Omental fat pad (tissue), 4 donors: ENCODE results near the gene PRIMPOL. TPM values are rescaled to one million over a fixed set of nuclear protein-coding genes. Genes with fewer than 3 reads are reported as not detected.
A peak's percentile ranks its signal among the peaks of the same experiment; 100 is the strongest.
"Not testable (repeated sequence)": the region's sequence is repeated elsewhere in the genome, so short reads cannot be mapped to it uniquely, and the experiment has no call there.

Experiments
- ATAC-seq: fragments of 150-250 bp; one replicate; pipeline ENCODE4 v1.9.1; 2016; ENCODE audit warnings: mild to moderate bottlenecking, moderate library complexity; ENCODE audit not compliant: low FRiP score
- DNase-seq: peaks from one replicate; pipeline ENCODE4 v3.0.0-alpha.2; 2019; ENCODE audit warnings: low spot score
- total RNA-seq, 4 donors: library from RNA; depleted of rRNA; stranded (reverse); fragments of >200 nt; gene quantifications; one replicate each; pipeline ENCODE4 v1.1.0, GENCODE V29; 2016
- TF ChIP-seq, protein P1 (sequence below), 3 donors: fragments of 450-650 bp; IDR thresholded peaks; one replicate each; pipeline ENCODE4 v1.5.1; 2016 to 2017; ENCODE audit warnings: antibody characterized with exemption in 3 of 3, mild to moderate bottlenecking in 3 of 3, moderate library complexity in 2 of 3

Gene PRIMPOL
- total RNA-seq, 4 donors from 2014 or later = 8.2 to 23.0 (median 13.7) TPM

DNA sequence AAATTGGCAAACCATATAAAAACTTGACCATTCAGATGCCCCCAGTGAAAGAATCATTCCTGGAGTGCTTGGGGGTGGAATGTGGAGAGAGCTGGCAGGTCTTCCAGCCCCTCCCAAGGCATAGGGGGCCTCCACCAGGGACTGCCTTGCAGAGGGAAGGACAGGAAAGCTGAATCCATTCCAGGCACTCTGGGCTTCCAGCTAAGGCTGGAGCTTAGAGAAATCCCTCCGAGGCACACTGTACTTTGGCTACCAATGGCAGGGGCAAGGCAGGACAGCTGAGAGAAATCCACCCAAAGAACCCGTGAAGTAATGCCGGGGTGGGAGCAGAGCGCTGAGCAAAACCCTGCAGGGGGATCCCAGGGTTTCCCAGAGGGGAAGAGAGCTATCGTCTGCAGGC, 80.4 kb downstream of the PRIMPOL start:
- ATAC-seq (no peak), DNase-seq (no peak)
- TF ChIP-seq, protein P1, sequence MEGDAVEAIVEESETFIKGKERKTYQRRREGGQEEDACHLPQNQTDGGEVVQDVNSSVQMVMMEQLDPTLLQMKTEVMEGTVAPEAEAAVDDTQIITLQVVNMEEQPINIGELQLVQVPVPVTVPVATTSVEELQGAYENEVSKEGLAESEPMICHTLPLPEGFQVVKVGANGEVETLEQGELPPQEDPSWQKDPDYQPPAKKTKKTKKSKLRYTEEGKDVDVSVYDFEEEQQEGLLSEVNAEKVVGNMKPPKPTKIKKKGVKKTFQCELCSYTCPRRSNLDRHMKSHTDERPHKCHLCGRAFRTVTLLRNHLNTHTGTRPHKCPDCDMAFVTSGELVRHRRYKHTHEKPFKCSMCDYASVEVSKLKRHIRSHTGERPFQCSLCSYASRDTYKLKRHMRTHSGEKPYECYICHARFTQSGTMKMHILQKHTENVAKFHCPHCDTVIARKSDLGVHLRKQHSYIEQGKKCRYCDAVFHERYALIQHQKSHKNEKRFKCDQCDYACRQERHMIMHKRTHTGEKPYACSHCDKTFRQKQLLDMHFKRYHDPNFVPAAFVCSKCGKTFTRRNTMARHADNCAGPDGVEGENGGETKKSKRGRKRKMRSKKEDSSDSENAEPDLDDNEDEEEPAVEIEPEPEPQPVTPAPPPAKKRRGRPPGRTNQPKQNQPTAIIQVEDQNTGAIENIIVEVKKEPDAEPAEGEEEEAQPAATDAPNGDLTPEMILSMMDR (IDR thresholded peaks at IDR 0.05) = no peak

DNA sequence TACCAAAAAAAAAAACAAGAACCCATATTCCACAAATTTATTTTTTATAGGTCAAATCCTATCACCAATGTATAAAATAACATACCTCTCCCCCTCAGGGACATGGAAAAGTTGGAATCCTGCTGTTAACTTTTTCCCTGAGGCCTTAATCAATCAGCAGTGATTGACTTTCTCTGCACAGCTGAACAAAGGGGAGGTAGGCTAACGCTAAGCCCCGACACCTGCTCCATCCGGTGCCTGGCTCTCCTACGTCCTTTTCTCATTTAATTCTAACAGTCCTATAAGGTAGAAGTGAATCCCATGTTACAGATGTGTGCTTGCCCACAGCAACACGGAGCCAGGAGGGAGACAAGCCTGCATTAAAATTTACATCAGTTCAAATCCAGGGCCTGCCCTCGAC, 81.5 kb downstream of the PRIMPOL start:
- ATAC-seq (no peak), DNase-seq (no peak)
- TF ChIP-seq, protein P1 (IDR thresholded peaks at IDR 0.05) = no peak

DNA sequence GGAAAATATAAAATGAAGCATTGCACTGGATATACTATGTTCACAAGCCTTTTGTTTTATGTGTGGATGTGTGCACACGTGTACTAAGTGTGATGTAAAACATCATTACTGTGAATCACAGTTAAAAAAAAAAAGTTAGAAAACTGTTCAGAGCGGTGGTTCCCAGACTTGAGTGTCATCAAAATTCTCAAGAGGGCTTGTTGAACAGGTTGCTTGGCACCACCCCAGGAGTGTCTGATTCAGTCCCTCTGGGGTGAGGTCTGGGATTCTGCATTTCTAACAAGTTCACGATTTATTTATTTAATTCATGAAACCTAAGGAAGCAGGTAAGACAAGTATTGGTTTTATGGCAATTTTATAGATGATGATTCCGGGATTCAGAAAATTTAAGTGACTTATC, 82.6 kb downstream of the PRIMPOL start:
- no peak for DNase-seq
- no peak for ATAC-seq

DNA sequence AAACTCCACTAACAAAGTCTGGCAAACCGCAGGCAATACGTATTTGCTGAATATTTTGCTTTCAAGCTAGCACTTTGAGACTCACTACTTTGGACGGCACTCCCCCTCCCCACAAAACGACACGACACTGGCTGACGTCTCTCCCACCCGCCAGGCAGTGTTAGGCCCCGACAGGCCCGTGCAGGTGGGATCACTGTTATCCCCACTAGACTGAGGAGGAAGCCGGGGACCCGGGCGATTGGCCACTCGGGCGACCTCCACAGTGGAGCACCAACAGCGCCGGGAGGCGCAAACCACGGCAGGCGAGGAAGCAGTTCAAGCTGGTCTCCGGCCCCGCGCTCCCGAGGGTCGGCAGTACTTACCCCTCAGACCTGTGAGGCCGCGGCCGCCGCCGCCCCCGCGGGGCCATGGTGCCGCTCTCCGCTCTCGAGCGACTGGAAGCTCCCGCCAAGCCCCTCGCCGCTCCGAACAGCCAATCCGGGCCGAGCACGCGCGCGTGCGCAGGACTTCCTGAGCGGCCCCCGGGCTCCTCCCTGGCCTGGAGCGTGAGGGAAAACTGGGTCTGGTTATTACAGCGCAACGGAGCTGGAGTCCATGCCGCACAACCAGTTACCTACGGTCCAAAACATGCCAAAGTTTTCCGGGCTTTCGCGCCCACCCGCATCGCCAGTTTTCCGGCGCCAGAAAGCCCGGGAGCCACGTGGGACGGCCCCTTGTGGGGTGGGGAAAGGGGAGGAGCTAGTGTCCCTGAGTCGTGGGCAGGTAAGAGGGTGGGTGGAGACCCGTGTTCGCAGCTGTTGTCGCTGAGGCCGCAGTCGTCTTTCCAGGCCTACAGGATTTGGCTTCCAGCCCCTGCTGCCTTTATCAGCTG, 84.4 kb downstream of the PRIMPOL start, which contains the start of gene CENPU:
CENPU (minus strand) TSS at position 443 of the 871 bp plus-strand sequence; CDS start at position 409, 34 bp downstream.
- TF ChIP-seq, protein P1 (IDR thresholded peaks at IDR 0.05) = no peak
- peak; percentile 69 for DNase-seq
- peak; percentile 100 for ATAC-seq

More for the DNA sequence above, 82.6 kb downstream of the PRIMPOL start:
- TF ChIP-seq, protein P1 (IDR thresholded peaks at IDR 0.05) = no peak

DNA sequence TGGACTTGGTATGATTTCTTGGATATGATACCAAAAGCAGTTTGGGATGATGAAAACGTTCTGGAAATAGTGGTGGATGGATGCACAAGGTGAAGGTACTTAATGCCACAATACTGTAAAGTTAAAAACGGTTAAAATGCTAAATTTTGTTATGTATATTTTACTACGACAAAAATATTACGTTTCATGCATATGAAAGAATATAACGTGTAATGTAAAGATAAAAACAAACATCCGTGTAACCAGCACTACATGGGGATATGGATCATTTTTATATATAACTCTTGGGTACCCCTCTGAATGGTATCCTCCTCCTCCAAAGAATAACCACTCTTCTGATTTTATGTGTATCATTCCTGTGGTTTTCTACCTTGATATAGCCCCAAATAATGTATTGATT, 85.2 kb downstream of the PRIMPOL start:
- TF ChIP-seq, protein P1 (IDR thresholded peaks at IDR 0.05) = no peak
- ATAC-seq (no peak), DNase-seq (no peak)

DNA sequence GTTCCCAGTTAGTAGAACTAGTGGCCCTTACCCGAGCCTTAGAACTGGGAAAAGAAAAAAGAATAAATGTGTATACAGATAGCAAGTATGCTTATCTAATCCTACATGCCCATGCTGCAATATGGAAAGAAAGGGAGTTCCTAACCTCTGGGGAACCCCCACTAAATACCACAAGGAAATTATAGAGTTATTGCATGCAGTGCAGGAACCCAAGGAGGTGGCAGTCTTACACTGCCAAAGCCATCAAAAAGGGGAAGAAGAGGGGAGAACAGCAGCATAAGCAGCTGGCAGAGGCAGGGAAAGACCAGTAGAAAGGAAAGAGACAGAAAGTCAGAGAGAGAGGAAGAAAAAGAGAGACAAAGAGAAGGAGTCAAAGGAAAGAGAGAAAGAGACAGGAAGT, 90.0 kb downstream of the PRIMPOL start:
- not testable (repeated sequence) for ATAC-seq, DNase-seq

DNA sequence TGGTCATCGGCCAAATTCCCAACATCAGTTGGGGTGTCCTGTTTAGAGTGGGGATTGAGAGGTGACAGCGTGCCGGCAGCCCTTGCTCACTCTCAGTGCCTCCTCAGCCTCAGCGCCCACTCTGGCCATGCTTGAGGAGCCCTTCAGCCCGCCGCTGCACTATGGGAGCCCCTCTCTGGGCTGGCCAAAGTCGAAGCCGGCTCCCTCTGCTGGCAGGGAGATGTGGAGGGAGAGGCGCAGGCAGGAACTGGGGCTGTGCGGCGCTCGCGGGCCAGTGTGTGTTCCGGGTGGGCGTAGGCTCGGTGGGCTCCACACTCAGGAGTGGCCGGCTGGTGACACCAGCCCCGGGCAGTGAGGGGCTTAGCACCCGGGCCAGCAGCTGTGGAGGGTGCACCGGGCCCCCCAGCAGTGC, 91.4 kb downstream of the PRIMPOL start:
- TF ChIP-seq, protein P1 (IDR thresholded peaks at IDR 0.05) = no peak
- DNase-seq (no peak), ATAC-seq (no peak)

DNA sequence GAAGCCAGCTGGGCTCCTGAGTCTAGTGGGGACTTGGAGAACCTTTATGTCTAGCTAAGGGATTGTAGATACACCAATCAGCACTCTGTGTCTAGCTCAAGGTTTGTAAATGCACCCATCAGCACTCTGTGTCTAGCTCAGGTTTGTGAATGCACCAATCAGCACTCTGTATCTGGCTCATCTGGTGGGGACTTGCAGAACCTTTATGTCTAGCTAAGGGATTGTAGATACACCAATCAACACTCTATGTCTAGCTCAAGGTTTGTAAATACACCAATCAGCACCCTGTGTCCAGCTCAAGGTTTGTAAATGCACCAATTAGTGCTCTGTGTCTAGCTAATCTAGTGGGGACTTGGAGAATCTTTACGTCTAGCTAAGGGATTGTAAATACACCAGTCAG, 92.1 kb downstream of the PRIMPOL start:
- not testable (repeated sequence) for DNase-seq, ATAC-seq
